Measurements from ENCODE around the gene SAMHD1. TPM values are rescaled to one million over a fixed set of nuclear protein-coding genes. Genes with fewer than 3 reads are reported as not detected.
A peak's percentile ranks its signal among the peaks of the same experiment; 100 is the strongest.
"Not testable (repeated sequence)": the region's sequence is repeated elsewhere in the genome, so short reads cannot be mapped to it uniquely, and the experiment has no call there.

SAMHD1 gene
- total and polyA plus RNA-seq, 7 experiments from 2014 or later: 231 to 393 (median 271) TPM

DNA sequence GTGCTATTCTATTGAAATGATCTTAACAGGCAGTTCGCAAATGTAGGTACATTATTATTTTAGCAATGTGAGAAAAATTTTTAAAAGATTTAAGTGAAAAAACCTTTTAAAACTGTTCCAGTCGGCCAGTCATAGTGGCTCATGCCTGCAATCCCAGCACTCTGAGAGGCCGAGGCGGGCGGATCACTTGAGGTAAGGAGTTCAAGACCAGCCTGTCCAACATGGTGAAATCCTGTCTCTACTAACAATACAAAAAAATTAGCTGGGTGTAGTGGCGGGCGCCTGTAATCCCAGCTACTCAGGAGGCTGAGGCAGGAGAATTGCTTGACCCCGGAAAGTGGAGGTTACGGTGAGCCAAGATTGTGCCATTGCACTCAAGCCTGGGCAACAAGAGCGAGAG lies 45.9 kb downstream of the SAMHD1 start:
- DNase-seq; H3K27me3 ChIP-seq (ENCODE audit: control insufficient read depth in 2 of 2, insufficient read depth in 2 of 2, low read length in 2 of 2); H3K4me3 ChIP-seq (ENCODE audit: low read length); H3K4me3 Mint-ChIP-seq; H3K9me3 ChIP-seq (ENCODE audit: control insufficient read depth in 2 of 3, low read length in 3 of 3); intact Hi-C loops (cut with micrococcal nuclease); H3K27me3 Mint-ChIP-seq; POLR2A ChIA-PET; H3K9me3 Mint-ChIP-seq; ATAC-seq: not testable (repeated sequence)
- peak overlapping the region; percentile 13 for H3K27ac ChIP-seq (ENCODE audit: low read depth, low read length)
- peaks cover 18 to 93% (median 44%) of the 10 kb centered on the region in 3 experiments for H3K36me3 ChIP-seq (ENCODE audit: control insufficient read depth in 2 of 3, insufficient read depth in 3 of 3, low read length in 3 of 3)
- peak overlapping the region in 7 of 9 donors; percentile 39 to 90 (median 64) for H3K27ac Mint-ChIP-seq
- peaks cover 18 to 50% (median 36%) of the 10 kb centered on the region in 5 donors for H3K36me3 Mint-ChIP-seq
- H3K4me1 Mint-ChIP-seq: peaks cover 12 to 39% (median 22%) of the 10 kb centered on the region in 7 donors
- H3K4me1 ChIP-seq (ENCODE audit: control insufficient read depth in 2 of 2, insufficient read depth in 2 of 2, low read length in 2 of 2): peaks cover 0 to 11% of the 10 kb centered on the region in 2 donors
- CTCF ChIA-PET: interaction anchor here (0.6 to 0.7 kb wide), 3 partner anchors 14 to 1741 kb away, joined by 3 to 4 read pairs (median 3); no protein-coding TSS in a partner anchor

DNA sequence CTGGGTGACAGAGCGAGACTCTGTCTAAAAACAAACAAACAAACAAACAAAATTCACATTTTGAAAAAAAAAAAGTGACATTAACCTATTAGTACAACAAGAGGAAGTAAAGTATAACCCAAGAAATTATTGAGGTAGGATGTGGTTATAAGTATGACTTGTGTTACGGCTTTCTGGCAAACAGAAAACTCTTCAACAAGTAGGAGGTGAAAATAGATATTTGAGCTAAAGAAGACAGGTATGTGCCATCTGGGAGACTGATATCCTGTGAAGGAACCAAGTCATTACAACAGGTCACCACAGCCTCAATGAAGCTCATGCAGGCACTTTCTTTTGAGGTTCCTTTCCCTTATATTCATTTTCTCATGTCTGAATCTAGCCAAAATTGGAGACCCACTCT lies 46.8 kb downstream of the SAMHD1 start:
- intact Hi-C loops (cut with micrococcal nuclease): no loop called here
- H3K27ac Mint-ChIP-seq: peak overlapping the region; percentile 39 to 90 (median 74)
- Histone ChIP-seq H3K27ac (ENCODE audit: low read depth, low read length) (no peak overlapping the region), H3K9me3 (ENCODE audit: control insufficient read depth in 2 of 3, low read length in 3 of 3) (no peaks in the 10 kb centered on the region), H3K4me3 (ENCODE audit: low read length) (no peak overlapping the region), H3K27me3 (ENCODE audit: control insufficient read depth in 2 of 2, insufficient read depth in 2 of 2, low read length in 2 of 2) (no peaks in the 10 kb centered on the region), H3K36me3 (ENCODE audit: control insufficient read depth in 2 of 3, insufficient read depth in 3 of 3, low read length in 3 of 3) (peaks cover 19 to 94% (median 41%) of the 10 kb centered on the region in 3 experiments), H3K4me1 (ENCODE audit: control insufficient read depth in 2 of 2, insufficient read depth in 2 of 2, low read length in 2 of 2) (peaks cover 0 to 11% of the 10 kb centered on the region in 2 donors)
- no peaks in the 10 kb centered on the region for H3K27me3 Mint-ChIP-seq
- no peak for ATAC-seq
- peak in 3 of 9 donors; percentile 32 to 44 (median 36) for DNase-seq
- peak overlapping the region in 9 of 10 donors; percentile 16 to 60 (median 38) for H3K4me3 Mint-ChIP-seq
- peaks cover 18 to 45% (median 34%) of the 10 kb centered on the region in 5 donors for H3K36me3 Mint-ChIP-seq
- H3K4me1 Mint-ChIP-seq: peaks cover 12 to 39% (median 22%) of the 10 kb centered on the region in 7 donors
- ChIA-PET CTCF (interaction anchor here (0.6 to 0.9 kb wide), 6 partner anchors 18 to 185 kb away, joined by 3 to 9 read pairs (median 3); no protein-coding TSS in a partner anchor), POLR2A (interaction anchor here (0.7 to 1.0 kb wide), 5 partner anchors 18 to 235 kb away, joined by 3 to 6 read pairs (median 4); partner anchors contain the start of gene DSN1)
- peaks cover 0 to 3% (median 0%) of the 10 kb centered on the region in 11 donors for H3K9me3 Mint-ChIP-seq

DNA sequence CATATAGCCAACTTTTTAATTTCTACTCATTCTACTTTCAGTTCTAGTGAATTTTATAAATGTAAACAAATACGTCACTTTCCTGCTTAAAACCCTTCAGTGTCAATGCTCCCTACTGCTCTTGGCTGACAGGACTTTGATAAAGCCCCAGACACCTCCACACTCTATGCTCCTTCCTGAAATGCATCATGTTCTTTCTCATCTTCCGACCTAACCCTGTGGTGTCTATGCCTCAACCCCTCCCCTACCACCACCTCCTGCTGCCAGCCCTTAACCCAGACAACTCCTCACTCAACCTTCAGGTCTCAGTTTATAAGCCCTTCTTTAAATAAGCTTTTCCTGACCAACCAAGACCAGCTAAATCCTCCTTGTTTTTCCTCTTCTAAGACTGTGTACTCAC lies 56.5 kb downstream of the SAMHD1 start:
- peak; percentile 34 for ATAC-seq
- CTCF ChIA-PET: no interaction called here
- DNase-seq: no peak
- Mint-ChIP-seq H3K9me3 (peaks cover 0 to 4% (median 0%) of the 10 kb centered on the region in 11 donors), H3K4me1 (peaks cover 4 to 21% (median 15%) of the 10 kb centered on the region in 7 donors), H3K27me3 (no peaks in the 10 kb centered on the region), H3K36me3 (peaks cover 16 to 71% (median 52%) of the 10 kb centered on the region in 5 donors), H3K4me3 (peak overlapping the region in 2 of 10 donors; percentile 3 to 4), H3K27ac (peak overlapping the region; percentile 20 to 90 (median 80))
- no peaks in the 10 kb centered on the region for H3K4me1 ChIP-seq (ENCODE audit: control insufficient read depth in 2 of 2, insufficient read depth in 2 of 2, low read length in 2 of 2)
- no peaks in the 10 kb centered on the region for H3K27me3 ChIP-seq (ENCODE audit: control insufficient read depth in 2 of 2, insufficient read depth in 2 of 2, low read length in 2 of 2)
- no peaks in the 10 kb centered on the region for H3K9me3 ChIP-seq (ENCODE audit: control insufficient read depth in 2 of 3, low read length in 3 of 3)
- intact Hi-C loops (cut with micrococcal nuclease): no loop called here
- H3K36me3 ChIP-seq (ENCODE audit: control insufficient read depth in 2 of 3, insufficient read depth in 3 of 3, low read length in 3 of 3): peaks cover 42 to 97% (median 58%) of the 10 kb centered on the region in 3 experiments
- POLR2A ChIA-PET: interaction anchor here (1.6 kb wide), 1 partner anchor 11 kb away, joined by 3 read pairs; no protein-coding TSS in a partner anchor
- no peak overlapping the region for H3K4me3 ChIP-seq (ENCODE audit: low read length)
- peak overlapping the region; percentile 29 for H3K27ac ChIP-seq (ENCODE audit: low read depth, low read length)

DNA sequence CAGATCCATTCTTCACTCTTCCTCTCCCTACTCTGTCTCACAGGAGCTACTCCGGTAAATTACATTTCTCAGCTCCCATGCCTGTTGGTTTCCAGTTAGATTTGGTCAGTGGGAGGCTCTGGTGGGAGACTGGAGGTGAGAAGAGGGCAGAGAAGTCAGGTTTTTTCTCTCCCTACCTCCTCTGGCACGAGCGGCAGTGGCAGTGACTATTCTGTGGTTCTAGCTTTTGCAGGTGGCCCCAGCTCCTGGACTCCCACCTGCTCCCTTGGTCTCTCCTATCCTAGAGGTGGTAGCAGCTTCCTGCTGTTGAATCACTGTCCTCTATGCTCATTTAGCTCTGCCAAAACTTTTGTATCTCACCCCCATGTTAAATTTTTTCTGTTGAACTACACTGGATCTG lies 57.7 kb downstream of the SAMHD1 start:
- intact Hi-C loops (cut with micrococcal nuclease): no loop called here
- Mint-ChIP-seq H3K4me1 (peaks cover 4 to 21% (median 12%) of the 10 kb centered on the region in 7 donors), H3K4me3 (no peak overlapping the region), H3K27ac (peak overlapping the region in 8 of 9 donors; percentile 14 to 80 (median 43)), H3K9me3 (peaks cover 0 to 2% (median 0%) of the 10 kb centered on the region in 11 donors), H3K36me3 (peaks cover 12 to 67% (median 48%) of the 10 kb centered on the region in 5 donors), H3K27me3 (no peaks in the 10 kb centered on the region)
- Histone ChIP-seq H3K4me3 (ENCODE audit: low read length) (no peak overlapping the region), H3K9me3 (ENCODE audit: control insufficient read depth in 2 of 3, low read length in 3 of 3) (no peaks in the 10 kb centered on the region), H3K27ac (ENCODE audit: low read depth, low read length) (no peak overlapping the region), H3K27me3 (ENCODE audit: control insufficient read depth in 2 of 2, insufficient read depth in 2 of 2, low read length in 2 of 2) (no peaks in the 10 kb centered on the region), H3K4me1 (ENCODE audit: control insufficient read depth in 2 of 2, insufficient read depth in 2 of 2, low read length in 2 of 2) (no peaks in the 10 kb centered on the region), H3K36me3 (ENCODE audit: control insufficient read depth in 2 of 3, insufficient read depth in 3 of 3, low read length in 3 of 3) (peaks cover 33 to 94% (median 57%) of the 10 kb centered on the region in 3 experiments)
- no peak for ATAC-seq
- ChIA-PET POLR2A (interaction anchor here (0.6 to 1.5 kb wide), 5 partner anchors 8 to 198 kb away, joined by 3 to 5 read pairs (median 3); no protein-coding TSS in a partner anchor), CTCF (interaction anchor here (0.6 to 0.7 kb wide), 2 partner anchors 8 to 723 kb away, joined by 3 read pairs; no protein-coding TSS in a partner anchor)
- no peak for DNase-seq

DNA sequence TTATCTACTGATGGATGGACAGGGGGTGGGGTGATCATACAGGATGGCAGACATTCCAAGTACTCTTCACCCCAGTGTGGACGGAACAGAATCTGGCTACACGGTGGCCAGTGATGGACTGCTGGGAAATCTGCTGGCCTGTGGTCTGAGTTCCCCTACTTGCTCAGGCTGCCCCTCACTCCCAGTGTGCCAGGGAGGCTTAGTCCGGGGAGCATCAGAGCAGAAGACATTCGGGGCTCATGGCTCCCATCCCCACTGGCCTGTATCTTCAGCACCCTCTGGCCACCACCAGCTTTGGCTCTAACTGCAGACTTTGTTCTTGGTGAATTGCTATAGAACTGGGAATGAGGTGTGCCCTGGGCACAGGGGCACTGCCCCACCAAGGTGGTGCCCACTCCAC lies 60.3 kb downstream of the SAMHD1 start:
- POLR2A ChIA-PET: interaction anchor here (0.6 kb wide), 1 partner anchor 47 kb away, joined by 3 read pairs; no protein-coding TSS in a partner anchor
- H3K36me3 Mint-ChIP-seq: peaks cover 6 to 47% (median 31%) of the 10 kb centered on the region in 5 donors
- intact Hi-C loops (cut with micrococcal nuclease): no loop called here

DNA sequence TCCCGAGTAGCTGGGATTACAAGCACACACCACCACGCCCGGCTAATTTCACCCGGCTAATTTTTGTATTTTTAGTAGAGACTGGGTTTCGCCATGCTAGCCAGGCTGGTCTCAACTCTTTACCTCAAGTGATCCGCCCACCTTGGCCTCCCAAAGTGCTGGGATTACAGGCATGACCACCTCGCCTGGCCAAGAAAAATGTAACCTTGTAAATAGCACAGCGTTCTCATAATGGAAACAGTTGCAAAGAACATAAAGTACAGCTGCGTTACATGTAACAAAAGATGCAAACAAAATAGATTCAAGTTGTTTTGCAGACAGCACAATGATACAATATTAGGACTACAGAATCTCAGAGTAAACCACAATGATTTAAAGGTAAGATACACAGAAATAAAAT lies 60.9 kb downstream of the SAMHD1 start:
- POLR2A ChIA-PET: interaction anchor here (0.6 kb wide), 1 partner anchor 46 kb away, joined by 3 read pairs; no protein-coding TSS in a partner anchor
- H3K36me3 Mint-ChIP-seq: peaks cover 6 to 40% (median 29%) of the 10 kb centered on the region in 5 donors

More for the DNA sequence above, 60.3 kb downstream of the SAMHD1 start:
- Histone ChIP-seq H3K27me3 (ENCODE audit: control insufficient read depth in 2 of 2, insufficient read depth in 2 of 2, low read length in 2 of 2) (no peaks in the 10 kb centered on the region), H3K4me1 (ENCODE audit: control insufficient read depth in 2 of 2, insufficient read depth in 2 of 2, low read length in 2 of 2) (peaks cover 5 to 7% of the 10 kb centered on the region in 2 donors), H3K9me3 (ENCODE audit: control insufficient read depth in 2 of 3, low read length in 3 of 3) (no peaks in the 10 kb centered on the region), H3K27ac (ENCODE audit: low read depth, low read length) (no peak overlapping the region), H3K36me3 (ENCODE audit: control insufficient read depth in 2 of 3, insufficient read depth in 3 of 3, low read length in 3 of 3) (peaks cover 12 to 68% (median 41%) of the 10 kb centered on the region in 3 experiments), H3K4me3 (ENCODE audit: low read length) (no peak overlapping the region)
- Mint-ChIP-seq H3K27ac (peak overlapping the region in 5 of 9 donors; percentile 38 to 88 (median 69)), H3K4me1 (peaks cover 7 to 21% (median 14%) of the 10 kb centered on the region in 7 donors), H3K9me3 (peaks cover 0 to 5% (median 0%) of the 10 kb centered on the region in 11 donors), H3K4me3 (peak overlapping the region in 1 of 10 donors; percentile 21), H3K27me3 (no peaks in the 10 kb centered on the region)
- no peak for DNase-seq
- CTCF ChIA-PET: no interaction called here
- no peak for ATAC-seq

More for the DNA sequence above, 60.9 kb downstream of the SAMHD1 start:
- ATAC-seq (no peak), DNase-seq (no peak)
- peaks cover 7 to 25% (median 18%) of the 10 kb centered on the region in 7 donors for H3K4me1 Mint-ChIP-seq
- CTCF ChIA-PET: no interaction called here
- intact Hi-C loops (cut with micrococcal nuclease): no loop called here
- peak overlapping the region in 6 of 9 donors; percentile 38 to 88 (median 66) for H3K27ac Mint-ChIP-seq
- H3K27me3 Mint-ChIP-seq: no peaks in the 10 kb centered on the region
- peaks cover 0 to 8% (median 0%) of the 10 kb centered on the region in 11 donors for H3K9me3 Mint-ChIP-seq
- H3K4me1 ChIP-seq (ENCODE audit: control insufficient read depth in 2 of 2, insufficient read depth in 2 of 2, low read length in 2 of 2): peaks cover 5 to 7% of the 10 kb centered on the region in 2 donors
- no peak overlapping the region for H3K27ac ChIP-seq (ENCODE audit: low read depth, low read length)
- H3K36me3 ChIP-seq (ENCODE audit: control insufficient read depth in 2 of 3, insufficient read depth in 3 of 3, low read length in 3 of 3): peaks cover 7 to 62% (median 37%) of the 10 kb centered on the region in 3 experiments
- no peak overlapping the region for H3K4me3 ChIP-seq (ENCODE audit: low read length)
- H3K27me3 ChIP-seq (ENCODE audit: control insufficient read depth in 2 of 2, insufficient read depth in 2 of 2, low read length in 2 of 2): no peaks in the 10 kb centered on the region
- peak overlapping the region in 1 of 10 donors; percentile 21 for H3K4me3 Mint-ChIP-seq
- H3K9me3 ChIP-seq (ENCODE audit: control insufficient read depth in 2 of 3, low read length in 3 of 3): no peaks in the 10 kb centered on the region
